Effector memory CD8-positive, alpha-beta T cell (primary cell): ENCODE measurements around the gene KDM2B.
A peak's percentile ranks its signal among the peaks of the same experiment; 100 is the strongest.

Experiments used
- ATAC-seq: fragments of 150-1000 bp; cut with Tn5 transposase; replicated peaks from 2 replicates; pipeline ENCODE4 v1.10.0; 2021; ENCODE audit warnings: mild to moderate bottlenecking, moderate library complexity
- DNase-seq, 3 experiments: peaks; one replicate each; pipeline ENCODE4 v3.0.0; 2021
- H3K27ac Mint-ChIP-seq, 2 donors: one replicate each; pipeline ENCODE4 v1.8.0; 2022; ENCODE audit warnings: mild to moderate bottlenecking in 2 of 2, mixed read lengths in 2 of 2, moderate library complexity in 2 of 2
- H3K27me3 Mint-ChIP-seq, 2 donors: one replicate each; pipeline ENCODE4 v1.8.0; 2022; ENCODE audit warnings: mixed read lengths in 2 of 2
- H3K36me3 Mint-ChIP-seq: one replicate; pipeline ENCODE4 v1.8.0; 2022; ENCODE audit warnings: mild to moderate bottlenecking, moderate library complexity, mixed read lengths; ENCODE audit not compliant: insufficient read depth
- H3K4me1 Mint-ChIP-seq, 2 donors: one replicate each; pipeline ENCODE4 v1.8.0; 2022; ENCODE audit warnings: low read depth in 2 of 2, mixed read lengths in 2 of 2
- H3K4me3 Mint-ChIP-seq, 2 donors: one replicate each; pipeline ENCODE4 v1.8.0; 2022; ENCODE audit warnings: mild to moderate bottlenecking in 2 of 2, mixed read lengths in 2 of 2, moderate library complexity in 2 of 2
- H3K9me3 Mint-ChIP-seq, 2 donors: one replicate each; pipeline ENCODE4 v1.8.0; 2022; ENCODE audit warnings: mixed read lengths in 2 of 2

Gene KDM2B

DNA sequence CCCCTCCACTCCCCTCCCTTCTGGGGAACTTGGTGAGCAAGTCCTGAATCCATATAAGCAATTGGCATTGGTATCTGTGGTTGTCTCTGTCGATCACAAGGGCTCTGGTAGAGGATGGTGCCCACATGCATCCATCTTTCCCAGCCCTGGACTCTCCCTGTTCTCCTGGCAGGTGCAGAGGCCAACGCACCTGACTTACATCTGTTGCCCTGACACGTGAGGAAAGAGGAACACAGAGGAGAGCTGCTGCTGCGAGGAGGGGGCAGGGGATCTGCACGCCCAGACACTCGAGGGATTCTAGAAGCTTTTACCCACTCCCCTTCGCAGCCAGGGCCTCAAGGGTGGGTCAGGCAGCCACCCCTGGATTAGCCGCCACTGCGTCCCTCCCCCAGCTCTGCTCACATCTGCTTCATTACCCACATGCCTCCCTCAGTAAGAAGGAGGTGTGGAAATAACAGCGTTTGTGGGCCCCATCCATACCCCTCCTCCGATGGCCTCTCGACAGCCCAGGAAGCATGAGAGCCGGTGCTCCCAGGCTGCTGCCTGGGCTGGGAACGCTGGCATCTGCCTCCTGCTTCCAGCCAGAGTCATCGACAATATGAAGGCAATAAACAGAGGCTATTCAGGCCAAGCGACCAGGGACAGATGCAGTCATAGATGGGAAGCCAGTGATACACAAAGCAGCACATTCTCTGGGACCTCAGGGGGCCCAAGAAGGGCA, 56.5 kb downstream of the KDM2B start:
- H3K27me3 Mint-ChIP-seq = no peaks in the 10 kb centered on the region
- H3K36me3 Mint-ChIP-seq = peaks cover 45% of the 10 kb centered on the region
- ATAC-seq (no peak), DNase-seq (no peak)
- peaks cover 12 to 26% of the 10 kb centered on the region in 2 donors for H3K4me1 Mint-ChIP-seq
- no peak overlapping the region for H3K4me3 Mint-ChIP-seq
- no peaks in the 10 kb centered on the region for H3K9me3 Mint-ChIP-seq
- H3K27ac Mint-ChIP-seq = peak overlapping the region in 1 of 2 donors; percentile 8

DNA sequence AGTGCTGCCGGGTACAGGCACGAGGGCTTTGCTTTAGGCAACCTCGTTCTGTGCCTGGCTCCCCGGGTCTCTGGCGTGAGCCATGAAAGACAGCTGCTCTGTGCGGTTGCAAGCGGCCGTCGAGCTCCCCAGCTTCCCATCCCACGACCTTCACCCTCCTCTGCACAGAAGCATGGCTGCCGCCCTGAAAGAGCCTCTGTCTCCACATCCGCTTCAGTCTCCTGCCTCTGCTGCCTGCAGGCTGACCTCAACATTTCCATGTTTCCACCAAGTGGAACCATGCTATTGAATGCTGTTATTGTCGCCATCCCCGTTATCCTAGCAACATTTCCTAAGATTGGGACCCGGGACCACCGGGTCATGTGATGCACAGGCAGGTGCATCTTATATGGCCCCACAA, 57.1 kb downstream of the KDM2B start:
- H3K27me3 Mint-ChIP-seq = no peaks in the 10 kb centered on the region
- peaks cover 46% of the 10 kb centered on the region for H3K36me3 Mint-ChIP-seq
- H3K9me3 Mint-ChIP-seq = no peaks in the 10 kb centered on the region
- DNase-seq (no peak), ATAC-seq (no peak)
- peak overlapping the region in 1 of 2 donors; percentile 8 for H3K27ac Mint-ChIP-seq
- H3K4me1 Mint-ChIP-seq = peaks cover 10 to 21% of the 10 kb centered on the region in 2 donors
- H3K4me3 Mint-ChIP-seq = no peak overlapping the region

DNA sequence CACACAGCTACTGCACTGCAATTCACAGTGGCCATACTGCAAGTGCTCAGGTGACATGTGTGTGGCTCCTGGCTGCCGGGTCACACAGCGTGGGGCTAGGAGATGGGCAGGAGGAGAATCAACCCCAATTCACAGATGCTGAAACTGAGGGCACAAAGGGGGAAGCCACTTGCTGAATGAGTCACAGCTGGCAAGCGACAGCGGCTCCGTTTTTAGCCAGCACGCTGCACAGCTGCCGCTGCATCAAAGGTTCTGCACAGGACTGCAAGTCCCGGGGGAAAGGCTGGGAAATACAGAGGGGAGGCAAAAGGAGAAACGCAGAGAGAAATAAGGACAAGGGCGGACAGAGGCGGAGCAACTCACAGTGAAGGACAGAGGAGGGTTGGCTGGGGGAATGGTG, 57.9 kb downstream of the KDM2B start:
- no peaks in the 10 kb centered on the region for H3K9me3 Mint-ChIP-seq
- ATAC-seq = no peak
- H3K27me3 Mint-ChIP-seq = no peaks in the 10 kb centered on the region
- DNase-seq = no peak
- no peak overlapping the region for H3K4me3 Mint-ChIP-seq
- peak overlapping the region in 1 of 2 donors; percentile 13 for H3K27ac Mint-ChIP-seq
- peaks cover 9 to 19% of the 10 kb centered on the region in 2 donors for H3K4me1 Mint-ChIP-seq
- H3K36me3 Mint-ChIP-seq = peaks cover 47% of the 10 kb centered on the region

DNA sequence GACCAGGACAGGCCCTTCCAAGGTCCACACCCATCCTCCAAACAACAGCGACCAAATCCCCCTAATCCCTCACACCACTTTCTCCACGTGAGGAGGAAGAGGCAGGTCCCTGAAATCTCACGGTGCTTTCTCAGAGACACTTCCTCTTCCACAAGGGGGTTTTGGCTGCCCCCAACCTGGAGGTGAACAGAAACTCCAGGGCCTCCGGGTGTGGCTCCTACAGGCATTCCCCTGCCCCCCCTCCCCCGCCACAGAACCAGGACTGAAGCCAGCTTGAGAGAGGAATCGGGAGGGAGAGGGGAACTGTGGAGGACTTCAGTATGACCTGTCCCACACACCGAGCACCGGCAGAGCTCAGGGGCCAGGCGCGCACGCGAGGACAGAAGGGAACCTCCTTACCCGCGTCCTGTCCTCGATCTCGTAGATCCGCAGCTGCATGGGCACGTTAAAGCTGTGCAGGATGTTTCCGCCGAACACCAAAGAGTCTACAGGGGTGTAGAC, 60.2 kb downstream of the KDM2B start:
- H3K4me1 Mint-ChIP-seq = peaks cover 13 to 21% of the 10 kb centered on the region in 2 donors
- no peaks in the 10 kb centered on the region for H3K27me3 Mint-ChIP-seq
- ATAC-seq = no peak
- H3K36me3 Mint-ChIP-seq = peaks cover 54% of the 10 kb centered on the region
- no peak overlapping the region for H3K4me3 Mint-ChIP-seq
- peak overlapping the region in 1 of 2 donors; percentile 79 for H3K27ac Mint-ChIP-seq
- DNase-seq = no peak
- no peaks in the 10 kb centered on the region for H3K9me3 Mint-ChIP-seq

DNA sequence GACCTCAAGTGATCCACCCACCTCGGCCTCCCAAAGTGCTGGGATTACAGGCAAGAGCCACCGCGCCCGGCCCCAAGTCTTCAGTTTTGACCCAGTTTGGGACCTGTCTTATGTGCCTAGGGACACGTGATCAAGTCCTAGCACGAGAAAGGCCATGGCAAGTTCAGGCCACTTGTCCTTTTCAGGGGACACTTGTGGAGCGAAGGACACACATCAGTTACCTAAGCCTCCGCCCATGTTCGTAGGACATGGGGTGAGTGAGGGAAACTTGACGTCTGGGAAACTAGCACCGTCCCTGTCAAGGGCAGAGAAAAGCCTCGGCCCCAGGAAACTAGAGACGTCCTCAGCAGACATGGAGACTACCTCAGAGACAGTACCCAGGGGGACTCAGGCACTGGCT, 60.7 kb downstream of the KDM2B start:
- Mint-ChIP-seq H3K27ac (no peak overlapping the region), H3K4me3 (no peak overlapping the region), H3K9me3 (no peaks in the 10 kb centered on the region), H3K4me1 (peaks cover 16 to 24% of the 10 kb centered on the region in 2 donors), H3K27me3 (no peaks in the 10 kb centered on the region), H3K36me3 (peaks cover 53% of the 10 kb centered on the region)
- ATAC-seq (no peak), DNase-seq (no peak)

DNA sequence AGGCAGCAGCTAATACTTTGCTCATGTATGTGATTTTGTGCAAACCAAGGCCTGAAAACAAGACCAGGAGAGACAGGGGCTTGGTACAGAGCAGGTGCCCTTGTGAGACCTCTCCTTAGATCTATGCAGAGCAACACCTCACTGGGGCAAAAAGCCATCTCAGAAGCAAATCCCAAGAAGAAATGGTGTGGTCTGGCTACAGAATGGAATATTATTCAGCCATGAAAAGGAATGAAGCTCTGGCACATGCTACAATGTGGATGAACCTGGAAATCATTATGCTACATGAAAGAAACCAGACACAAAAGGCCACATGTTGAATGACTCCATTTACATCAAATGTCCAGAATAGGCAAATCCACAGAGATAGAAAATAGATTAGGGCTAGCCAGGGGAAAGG, 61.6 kb downstream of the KDM2B start:
- Mint-ChIP-seq H3K36me3 (peaks cover 48% of the 10 kb centered on the region), H3K9me3 (no peaks in the 10 kb centered on the region), H3K27ac (no peak overlapping the region), H3K27me3 (no peaks in the 10 kb centered on the region), H3K4me3 (no peak overlapping the region), H3K4me1 (peaks cover 16 to 20% of the 10 kb centered on the region in 2 donors)
- DNase-seq (no peak), ATAC-seq (no peak)

DNA sequence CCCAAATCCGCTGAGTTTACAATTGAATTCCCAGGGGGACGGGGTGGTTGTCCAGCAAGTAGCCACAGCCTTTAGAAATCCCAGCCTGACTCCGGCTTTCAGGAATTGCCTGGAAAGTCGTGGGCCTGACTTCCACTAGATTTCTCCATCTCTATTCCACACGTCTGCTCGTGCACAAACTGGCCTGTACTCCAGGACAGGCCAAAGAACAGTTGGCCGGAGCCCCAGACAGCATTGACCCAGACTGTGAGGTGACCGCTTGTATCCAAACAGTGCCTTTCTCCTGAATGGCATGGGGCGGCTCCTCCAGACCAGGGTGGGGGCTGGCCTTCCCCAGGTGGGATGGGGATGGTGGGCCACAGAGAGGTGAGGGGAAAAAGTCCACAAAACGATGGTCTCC, 62.2 kb downstream of the KDM2B start:
- H3K9me3 Mint-ChIP-seq = no peaks in the 10 kb centered on the region
- no peak overlapping the region for H3K4me3 Mint-ChIP-seq
- peaks cover 14 to 20% of the 10 kb centered on the region in 2 donors for H3K4me1 Mint-ChIP-seq
- H3K27ac Mint-ChIP-seq = peak overlapping the region in 1 of 2 donors; percentile 32
- peaks cover 52% of the 10 kb centered on the region for H3K36me3 Mint-ChIP-seq
- no peak for DNase-seq
- H3K27me3 Mint-ChIP-seq = no peaks in the 10 kb centered on the region
- ATAC-seq = no peak

DNA sequence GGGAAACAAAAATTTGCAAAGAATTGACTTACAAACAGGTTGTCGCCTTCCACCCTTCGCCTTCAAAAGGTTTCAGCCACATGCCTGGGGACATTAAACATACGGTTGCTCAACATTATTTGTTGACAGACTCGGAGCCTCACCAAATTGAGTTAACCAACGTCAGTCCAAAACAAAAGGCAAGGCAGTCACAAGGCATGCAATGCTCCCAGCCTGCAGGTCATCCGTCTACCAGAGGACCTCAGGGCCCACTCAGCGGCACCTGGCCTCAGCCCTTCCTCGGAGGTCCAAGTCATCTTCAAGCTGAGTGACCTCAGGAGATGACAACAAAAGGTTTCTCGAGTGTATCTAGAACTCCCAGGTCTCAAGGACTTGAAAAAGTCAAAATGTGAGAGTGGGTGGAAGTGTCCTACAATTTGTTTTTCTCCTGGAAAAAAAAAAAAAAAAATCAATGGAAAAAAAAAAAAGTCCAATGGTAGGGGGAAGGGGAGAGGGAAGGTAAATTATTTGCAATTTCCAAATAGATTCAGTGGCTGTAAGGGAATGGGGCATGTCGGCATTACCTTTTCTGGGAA, 64.3 kb downstream of the KDM2B start:
- ATAC-seq = no peak

DNA sequence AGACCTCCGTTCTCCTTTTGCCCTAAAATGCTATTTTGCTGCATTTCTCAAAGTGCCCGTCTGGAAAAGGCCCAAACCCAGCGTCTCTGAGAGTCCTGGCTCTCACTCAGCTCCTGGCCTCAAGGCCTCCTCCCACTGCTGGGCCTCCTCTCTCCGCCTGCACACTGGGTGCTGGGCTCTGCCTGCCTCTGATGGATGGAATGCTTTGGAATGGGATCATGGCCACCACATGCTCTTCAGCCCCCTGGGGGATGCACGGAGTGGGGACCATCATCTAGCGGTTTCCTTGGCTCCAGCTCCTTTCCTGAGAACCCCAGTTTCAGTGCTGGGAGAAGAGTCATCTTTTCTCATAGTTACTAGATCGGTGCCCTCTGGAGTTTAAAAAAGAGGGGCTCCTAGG, 65.2 kb downstream of the KDM2B start:
- Mint-ChIP-seq H3K27ac (peak overlapping the region; percentile 76 to 89), H3K27me3 (no peaks in the 10 kb centered on the region), H3K36me3 (peaks cover 54% of the 10 kb centered on the region), H3K4me1 (peaks cover 8 to 12% of the 10 kb centered on the region in 2 donors), H3K9me3 (no peaks in the 10 kb centered on the region), H3K4me3 (no peak overlapping the region)
- no peak for DNase-seq
- ATAC-seq = no peak

More for the DNA sequence above, 64.3 kb downstream of the KDM2B start:
- H3K4me3 Mint-ChIP-seq = no peak overlapping the region
- peaks cover 57% of the 10 kb centered on the region for H3K36me3 Mint-ChIP-seq
- no peak for DNase-seq
- peaks cover 8 to 12% of the 10 kb centered on the region in 2 donors for H3K4me1 Mint-ChIP-seq
- H3K9me3 Mint-ChIP-seq = no peaks in the 10 kb centered on the region
- peak overlapping the region in 1 of 2 donors; percentile 15 for H3K27ac Mint-ChIP-seq
- no peaks in the 10 kb centered on the region for H3K27me3 Mint-ChIP-seq

DNA sequence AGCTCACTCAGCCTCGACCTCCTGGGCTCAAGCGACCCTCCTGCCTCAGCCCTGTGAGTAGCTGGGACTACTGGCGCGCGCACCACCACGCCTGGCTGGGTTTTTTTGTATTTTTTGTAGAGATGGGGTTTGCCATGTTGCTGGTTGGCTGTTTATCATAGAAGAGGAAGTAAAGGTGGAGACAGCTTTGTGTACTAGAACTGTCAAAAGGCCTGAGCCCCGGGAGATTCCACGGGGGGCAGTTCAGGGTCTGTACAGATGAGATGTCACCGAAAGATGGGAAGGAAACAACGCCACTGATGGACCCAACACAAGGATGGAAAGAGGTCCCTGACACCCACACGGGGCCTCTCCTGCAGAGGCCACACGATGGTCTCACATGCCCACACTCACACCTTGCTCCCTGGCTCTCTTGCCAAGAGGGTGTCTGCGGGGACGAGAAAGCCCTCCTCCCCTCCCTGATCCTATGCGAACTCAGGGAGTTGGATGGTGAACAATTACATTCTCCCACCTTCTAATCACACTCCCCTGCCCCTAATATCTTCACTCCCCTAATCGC, 66.6 kb downstream of the KDM2B start:
- no peak overlapping the region for H3K4me3 Mint-ChIP-seq
- H3K9me3 Mint-ChIP-seq = no peaks in the 10 kb centered on the region
- peaks cover 66% of the 10 kb centered on the region for H3K36me3 Mint-ChIP-seq
- peak overlapping the region; percentile 82 to 91 for H3K27ac Mint-ChIP-seq
- peaks cover 8 to 12% of the 10 kb centered on the region in 2 donors for H3K4me1 Mint-ChIP-seq
- peak in 1 of 3 experiments; percentile 17 for DNase-seq
- no peaks in the 10 kb centered on the region for H3K27me3 Mint-ChIP-seq
- ATAC-seq = peak; percentile 63

DNA sequence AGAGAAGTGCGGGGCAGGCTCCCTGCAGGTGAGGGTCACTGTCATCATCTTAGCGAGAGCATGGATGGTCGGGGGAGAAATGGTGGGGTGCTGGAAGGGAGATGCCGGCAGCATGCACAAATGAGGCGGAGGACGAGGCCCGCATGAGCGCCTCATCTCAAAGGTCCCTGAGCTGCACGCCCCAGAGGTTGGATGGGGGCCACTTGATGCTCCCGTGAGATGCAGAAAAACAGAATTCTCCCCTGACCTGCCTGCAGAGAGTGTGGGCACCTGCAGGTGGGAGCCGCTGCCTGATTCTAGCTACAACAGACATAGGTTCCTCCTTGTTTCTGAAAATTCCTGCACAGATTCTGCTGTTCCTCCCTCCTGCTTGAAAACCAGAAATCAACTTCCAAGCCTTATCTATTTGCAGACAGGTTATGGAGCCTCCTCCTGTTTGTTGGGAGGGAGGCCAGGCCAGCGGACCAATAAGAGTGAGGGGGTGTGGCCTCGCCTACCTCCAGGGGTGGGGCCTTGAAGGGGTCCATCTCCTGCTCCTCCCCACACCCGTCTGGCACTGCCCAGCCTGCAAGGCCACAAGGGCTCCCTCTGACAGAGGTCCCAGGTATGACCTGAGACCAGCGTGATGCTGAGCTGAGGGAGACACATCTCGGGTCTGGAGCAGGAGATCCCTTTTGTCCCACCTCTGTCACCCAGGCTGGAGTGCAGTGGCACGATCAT, 67.2 kb downstream of the KDM2B start:
- H3K4me1 Mint-ChIP-seq = peaks cover 8 to 12% of the 10 kb centered on the region in 2 donors
- H3K4me3 Mint-ChIP-seq = no peak overlapping the region
- H3K27ac Mint-ChIP-seq = peak overlapping the region; percentile 82 to 91
- no peaks in the 10 kb centered on the region for H3K9me3 Mint-ChIP-seq
- no peaks in the 10 kb centered on the region for H3K27me3 Mint-ChIP-seq
- ATAC-seq = peak; percentile 39
- no peak for DNase-seq
- peaks cover 64% of the 10 kb centered on the region for H3K36me3 Mint-ChIP-seq

DNA sequence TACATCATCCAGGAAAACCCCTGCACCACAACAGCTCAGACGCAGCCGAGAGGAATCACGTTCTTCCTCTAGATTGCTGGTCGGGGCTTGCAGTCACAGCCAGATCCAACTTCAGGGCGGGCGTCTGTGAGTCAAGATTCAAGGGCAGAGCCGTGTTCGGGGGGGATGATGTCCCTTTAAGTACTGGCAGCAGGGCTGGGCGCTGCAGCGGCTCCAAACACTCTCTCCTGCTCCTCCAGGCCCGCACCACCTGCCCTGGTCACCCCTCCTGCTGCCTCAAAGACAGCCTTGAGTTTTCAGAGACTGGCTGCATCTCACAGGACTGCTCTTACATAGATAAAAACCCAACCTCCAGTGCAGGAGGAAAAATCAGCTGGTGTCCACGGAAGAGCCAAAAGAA, 68.3 kb downstream of the KDM2B start:
- no peak for DNase-seq
- Mint-ChIP-seq H3K36me3 (peaks cover 63% of the 10 kb centered on the region), H3K27ac (peak overlapping the region; percentile 82 to 91), H3K4me1 (peaks cover 8 to 12% of the 10 kb centered on the region in 2 donors), H3K27me3 (no peaks in the 10 kb centered on the region), H3K4me3 (no peak overlapping the region), H3K9me3 (no peaks in the 10 kb centered on the region)
- no peak for ATAC-seq

DNA sequence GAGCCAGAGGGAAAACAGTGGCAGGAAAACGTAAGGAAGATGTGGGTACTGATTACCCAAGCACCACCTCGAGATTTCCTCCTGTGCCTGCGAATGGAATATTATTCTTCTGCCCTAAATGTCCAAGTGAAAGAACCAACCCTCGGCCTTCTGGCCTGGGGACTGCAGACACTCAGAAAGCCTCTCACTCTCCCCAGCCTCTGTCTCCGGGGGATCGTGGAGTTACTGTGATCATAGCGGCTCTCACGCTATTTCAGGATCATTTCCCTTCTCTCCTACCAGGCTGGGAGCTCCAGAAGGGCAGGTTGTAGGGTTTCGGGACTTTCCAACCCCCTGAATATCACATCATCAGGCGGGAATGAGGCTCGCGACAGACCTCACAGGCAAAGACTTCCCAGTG, 68.9 kb downstream of the KDM2B start:
- DNase-seq (no peak), ATAC-seq (no peak)
- H3K9me3 Mint-ChIP-seq = no peaks in the 10 kb centered on the region
- peaks cover 62% of the 10 kb centered on the region for H3K36me3 Mint-ChIP-seq
- no peaks in the 10 kb centered on the region for H3K27me3 Mint-ChIP-seq
- peak overlapping the region in 1 of 2 donors; percentile 91 for H3K27ac Mint-ChIP-seq
- H3K4me1 Mint-ChIP-seq = peaks cover 8 to 14% of the 10 kb centered on the region in 2 donors
- no peak overlapping the region for H3K4me3 Mint-ChIP-seq
